ENCODE results near the gene PPP1R14B. TPM values are rescaled to one million over a fixed set of nuclear protein-coding genes. Genes with fewer than 3 reads are reported as not detected.

Gene PPP1R14B
- total and polyA plus RNA-seq, 2 donors (not counting 3 experiments of a cell fraction or from before 2014, with no cell fraction given): 308 to 431 TPM

DNA sequence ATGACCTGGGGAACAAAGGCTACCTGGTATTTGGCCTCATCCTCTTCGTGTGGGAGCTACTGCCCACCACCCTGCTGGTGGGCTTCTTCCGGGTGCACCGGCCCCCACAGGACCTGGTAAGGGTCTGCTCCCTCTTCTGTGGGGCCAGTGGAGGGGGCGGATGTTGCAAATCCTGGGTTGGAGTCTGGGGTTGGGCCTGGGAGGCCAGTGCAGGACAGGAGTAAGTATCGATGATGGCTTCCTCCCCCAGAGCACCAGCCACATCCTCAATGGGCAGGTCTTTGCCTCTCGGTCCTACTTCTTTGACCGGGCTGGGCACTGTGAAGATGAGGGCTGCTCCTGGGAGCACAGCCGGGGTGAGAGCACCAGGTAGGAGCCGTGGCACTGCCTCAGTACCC, 41.6 kb upstream of the PPP1R14B start:
- Histone ChIP-seq H3K9ac (replicated peaks; ENCODE audit: extremely low read depth, insufficient read depth, low read length) (no peak overlapping the region), H3K4me2 (ENCODE audit: insufficient read depth, low read length) (no peak overlapping the region), H3K4me3 (replicated peaks in 1 of 3; ENCODE audit: insufficient read depth in 1 of 3, low read depth in 1 of 3, low read length in 3 of 3) (no peak overlapping the region), H2AFZ (ENCODE audit: low read depth, low read length) (no peak overlapping the region), H3K4me1 (ENCODE audit: control insufficient read depth, extremely low read depth, insufficient read depth, low read length) (peaks cover 11% of the 10 kb centered on the region), H3K9me1 (replicated peaks; ENCODE audit: control insufficient read depth, extremely low read depth, insufficient read depth, low read length) (no peaks in the 10 kb centered on the region), H3K27me3 (ENCODE audit: control insufficient read depth in 2 of 2, insufficient read depth in 2 of 2, low read length in 2 of 2) (peaks cover 25 to 34% of the 10 kb centered on the region in 2 experiments), H3K9me3 (replicated peaks; ENCODE audit: control insufficient read depth, insufficient read depth, low read length) (no peaks in the 10 kb centered on the region), H3K79me2 (ENCODE audit: control insufficient read depth, insufficient read depth, low read length) (peaks cover 1% of the 10 kb centered on the region), H4K20me1 (replicated peaks; ENCODE audit: control insufficient read depth, extremely low read depth, insufficient read depth, low read length) (no peaks in the 10 kb centered on the region), H3K27ac (ENCODE audit: insufficient read depth, low read depth, low read length) (no peak overlapping the region), H3K36me3 (ENCODE audit: control insufficient read depth in 2 of 2, extremely low read depth in 1 of 2, insufficient read depth in 2 of 2, low read length in 2 of 2) (no peaks in the 10 kb centered on the region)
- ChIA-PET CTCF (interaction anchor here (1.1 to 2.2 kb wide), 2 partner anchors 13 to 16 kb away, joined by 4 to 8 read pairs; no protein-coding TSS in a partner anchor), POLR2A (no interaction called here)
- DNase-seq (ENCODE audit: low read depth, low spot score): no peak
- TF ChIP-seq MAX (IDR thresholded peaks at IDR 0.05; ENCODE audit: insufficient read depth, insufficient read length) (no peak), POLR2A (IDR thresholded peaks at IDR 0.05; ENCODE audit: low read depth, low read length) (no peak), EZH2 (IDR thresholded peaks at IDR 0.05; ENCODE audit: borderline replicate concordance, low read depth, low read length, severe bottlenecking) (no peak), POLR2AphosphoS5 (IDR thresholded peaks at IDR 0.05; ENCODE audit: insufficient read depth, low read depth, low read length) (no peak), FOS (IDR thresholded peaks at IDR 0.05; ENCODE audit: borderline replicate concordance, insufficient read depth, low read length) (no peak)
- intact Hi-C loops (cut with micrococcal nuclease): loop anchor here (5.0 kb wide), 1 partner anchor 101 kb away; the partner anchor contains the start of gene STIP1
- dilution Hi-C loops (cut with MboI; ENCODE audit: extremely low pct_ligation_motif_present, low sequenced_read_pairs): no loop called here
- FAIRE-seq: no peak
- no TSS peak for BruUV-seq (replicated peaks)

GRCh38 chr11:64287676-64288352, 41.1 kb upstream of the PPP1R14B start:
- Histone ChIP-seq H3K4me1 (ENCODE audit: control insufficient read depth, extremely low read depth, insufficient read depth, low read length) (peaks cover 11% of the 10 kb centered on the region), H3K9ac (replicated peaks; ENCODE audit: extremely low read depth, insufficient read depth, low read length) (no peak overlapping the region), H3K4me2 (ENCODE audit: insufficient read depth, low read length) (no peak overlapping the region), H3K27ac (ENCODE audit: insufficient read depth, low read depth, low read length) (no peak overlapping the region), H3K9me3 (replicated peaks; ENCODE audit: control insufficient read depth, insufficient read depth, low read length) (no peaks in the 10 kb centered on the region), H2AFZ (ENCODE audit: low read depth, low read length) (no peak overlapping the region), H4K20me1 (replicated peaks; ENCODE audit: control insufficient read depth, extremely low read depth, insufficient read depth, low read length) (no peaks in the 10 kb centered on the region), H3K9me1 (replicated peaks; ENCODE audit: control insufficient read depth, extremely low read depth, insufficient read depth, low read length) (no peaks in the 10 kb centered on the region), H3K27me3 (ENCODE audit: control insufficient read depth in 2 of 2, insufficient read depth in 2 of 2, low read length in 2 of 2) (peaks cover 20 to 29% of the 10 kb centered on the region in 2 experiments), H3K79me2 (ENCODE audit: control insufficient read depth, insufficient read depth, low read length) (peaks cover 2% of the 10 kb centered on the region), H3K36me3 (ENCODE audit: control insufficient read depth in 2 of 2, extremely low read depth in 1 of 2, insufficient read depth in 2 of 2, low read length in 2 of 2) (no peaks in the 10 kb centered on the region), H3K4me3 (replicated peaks in 1 of 3; ENCODE audit: insufficient read depth in 1 of 3, low read depth in 1 of 3, low read length in 3 of 3) (no peak overlapping the region)
- ChIA-PET CTCF (interaction anchor here (1.1 to 2.2 kb wide), 2 partner anchors 13 to 16 kb away, joined by 4 to 8 read pairs; no protein-coding TSS in a partner anchor), POLR2A (interaction anchor here (0.5 kb wide), 1 partner anchor 17 kb away, joined by 3 read pairs; no protein-coding TSS in a partner anchor)
- BruUV-seq (replicated peaks): no TSS peak
- dilution Hi-C loops (cut with MboI; ENCODE audit: extremely low pct_ligation_motif_present, low sequenced_read_pairs) (no loop called here), intact Hi-C loops (cut with micrococcal nuclease) (loop anchor here (5.0 kb wide), 1 partner anchor 101 kb away; the partner anchor contains the start of gene STIP1)
- TF ChIP-seq GATA2 (IDR thresholded peaks at IDR 0.05; ENCODE audit: insufficient read depth, insufficient read length, low read depth, low read length) (no peak), FOS (IDR thresholded peaks at IDR 0.05; ENCODE audit: borderline replicate concordance, insufficient read depth, low read length) (no peak)
- TF ChIP-seq, protein P1, sequence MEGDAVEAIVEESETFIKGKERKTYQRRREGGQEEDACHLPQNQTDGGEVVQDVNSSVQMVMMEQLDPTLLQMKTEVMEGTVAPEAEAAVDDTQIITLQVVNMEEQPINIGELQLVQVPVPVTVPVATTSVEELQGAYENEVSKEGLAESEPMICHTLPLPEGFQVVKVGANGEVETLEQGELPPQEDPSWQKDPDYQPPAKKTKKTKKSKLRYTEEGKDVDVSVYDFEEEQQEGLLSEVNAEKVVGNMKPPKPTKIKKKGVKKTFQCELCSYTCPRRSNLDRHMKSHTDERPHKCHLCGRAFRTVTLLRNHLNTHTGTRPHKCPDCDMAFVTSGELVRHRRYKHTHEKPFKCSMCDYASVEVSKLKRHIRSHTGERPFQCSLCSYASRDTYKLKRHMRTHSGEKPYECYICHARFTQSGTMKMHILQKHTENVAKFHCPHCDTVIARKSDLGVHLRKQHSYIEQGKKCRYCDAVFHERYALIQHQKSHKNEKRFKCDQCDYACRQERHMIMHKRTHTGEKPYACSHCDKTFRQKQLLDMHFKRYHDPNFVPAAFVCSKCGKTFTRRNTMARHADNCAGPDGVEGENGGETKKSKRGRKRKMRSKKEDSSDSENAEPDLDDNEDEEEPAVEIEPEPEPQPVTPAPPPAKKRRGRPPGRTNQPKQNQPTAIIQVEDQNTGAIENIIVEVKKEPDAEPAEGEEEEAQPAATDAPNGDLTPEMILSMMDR (IDR thresholded peaks at IDR 0.05; ENCODE audit: extremely low read depth in 1 of 2, insufficient read depth in 1 of 2, low read depth in 1 of 2, low read length in 2 of 2): no peak
- DNase-seq (ENCODE audit: low read depth, low spot score): no peak
- FAIRE-seq: no peak
